Muscle layer of duodenum (tissue), 2 donors: Measurements from ENCODE around the gene STARD8.
"Not testable (repeated sequence)": the region's sequence is repeated elsewhere in the genome, so short reads cannot be mapped to it uniquely, and the experiment has no call there.

Experiments used
- H3K27ac ChIP-seq: one replicate; pipeline ENCODE4 v1.7.0; 2013; ENCODE audit warnings: mild to moderate bottlenecking, low read length
- H3K27me3 ChIP-seq: one replicate; pipeline ENCODE4 v1.7.0; 2013; ENCODE audit warnings: low read depth, mild to moderate bottlenecking, control low read depth, low read length
- H3K36me3 ChIP-seq, 2 donors: one replicate each; pipeline ENCODE4 v1.7.0; 2013; ENCODE audit warnings: low read length in 2 of 2, control low read depth in 1 of 2, mild to moderate bottlenecking in 1 of 2; ENCODE audit not compliant: insufficient read depth in 2 of 2, control insufficient read depth in 1 of 2
- H3K4me1 ChIP-seq, 2 donors: one replicate each; pipeline ENCODE4 v1.7.0; 2013; ENCODE audit warnings: low read length in 2 of 2, mild to moderate bottlenecking in 2 of 2, control low read depth in 1 of 2, moderate library complexity in 1 of 2; ENCODE audit not compliant: insufficient read depth in 2 of 2, control insufficient read depth in 1 of 2
- H3K4me3 ChIP-seq, 2 donors: one replicate each; pipeline ENCODE4 v1.7.0; 2013; ENCODE audit warnings: low read length in 2 of 2, low read depth in 1 of 2, mild to moderate bottlenecking in 1 of 2
- H3K9me3 ChIP-seq, 2 donors: one replicate each; pipeline ENCODE4 v1.7.0; 2013; ENCODE audit warnings: low read length in 2 of 2, control low read depth in 1 of 2, mild to moderate bottlenecking in 1 of 2; ENCODE audit not compliant: control insufficient read depth in 1 of 2
- donor health status: healthy.

The STARD8 gene

GRCh38 chrX:68682790-68683189 lies 35.3 kb downstream of the STARD8 start:
- Histone ChIP-seq H3K4me1 (no peaks in the 10 kb centered on the region), H3K27ac (no peak overlapping the region), H3K4me3 (no peak overlapping the region), H3K36me3 (no peaks in the 10 kb centered on the region), H3K9me3 (no peaks in the 10 kb centered on the region), H3K27me3 (no peaks in the 10 kb centered on the region)

- no peaks in the 10 kb centered on the region for H3K9me3 ChIP-seq
- H3K4me3 ChIP-seq, result no peak overlapping the region
- no peaks in the 10 kb centered on the region for H3K4me1 ChIP-seq
- no peak overlapping the region for H3K27ac ChIP-seq
- H3K36me3 ChIP-seq, result no peaks in the 10 kb centered on the region
- no peaks in the 10 kb centered on the region for H3K27me3 ChIP-seq
Observed at GRCh38 chrX:68683580-68683979, 36.1 kb downstream of the STARD8 start.

GRCh38 chrX:68684291-68684918 lies 36.9 kb downstream of the STARD8 start:
- no peak overlapping the region for H3K4me3 ChIP-seq
- no peaks in the 10 kb centered on the region for H3K27me3 ChIP-seq
- H3K27ac ChIP-seq, result no peak overlapping the region
- H3K36me3 ChIP-seq, result no peaks in the 10 kb centered on the region
- no peaks in the 10 kb centered on the region for H3K4me1 ChIP-seq
- H3K9me3 ChIP-seq, result no peaks in the 10 kb centered on the region

- Histone ChIP-seq H3K27ac (no peak overlapping the region), H3K4me3 (no peak overlapping the region), H3K4me1 (no peaks in the 10 kb centered on the region), H3K9me3 (no peaks in the 10 kb centered on the region), H3K36me3 (no peaks in the 10 kb centered on the region), H3K27me3 (no peaks in the 10 kb centered on the region)
Observed at GRCh38 chrX:68684919-68685304, 37.4 kb downstream of the STARD8 start.

GRCh38 chrX:68685685-68686084 lies 38.2 kb downstream of the STARD8 start:
- Histone ChIP-seq H3K27ac (no peak overlapping the region), H3K9me3 (no peaks in the 10 kb centered on the region), H3K4me3 (peak overlapping the region in 1 of 2 donors; percentile 47), H3K4me1 (no peaks in the 10 kb centered on the region), H3K27me3 (no peaks in the 10 kb centered on the region), H3K36me3 (no peaks in the 10 kb centered on the region)

- Histone ChIP-seq H3K4me3 (peak overlapping the region; percentile 26 to 47), H3K36me3 (no peaks in the 10 kb centered on the region), H3K27ac (no peak overlapping the region), H3K9me3 (no peaks in the 10 kb centered on the region), H3K4me1 (no peaks in the 10 kb centered on the region), H3K27me3 (no peaks in the 10 kb centered on the region)
Observed at GRCh38 chrX:68686097-68686977, 38.9 kb downstream of the STARD8 start.

GRCh38 chrX:68688931-68689330 lies 41.5 kb downstream of the STARD8 start:
- not testable (repeated sequence) for H3K4me1 ChIP-seq, H3K4me3 ChIP-seq, H3K9me3 ChIP-seq, H3K27ac ChIP-seq, H3K27me3 ChIP-seq, H3K36me3 ChIP-seq

- H3K27me3 ChIP-seq, result no peaks in the 10 kb centered on the region
- no peaks in the 10 kb centered on the region for H3K9me3 ChIP-seq
- H3K27ac ChIP-seq, result no peak overlapping the region
- H3K4me3 ChIP-seq, result no peak overlapping the region
- no peaks in the 10 kb centered on the region for H3K36me3 ChIP-seq
- no peaks in the 10 kb centered on the region for H3K4me1 ChIP-seq
Observed at GRCh38 chrX:68690936-68691501, 43.6 kb downstream of the STARD8 start.

GRCh38 chrX:68691921-68692320 lies 44.5 kb downstream of the STARD8 start:
- H3K4me3 ChIP-seq, result no peak overlapping the region
- H3K4me1 ChIP-seq, result no peaks in the 10 kb centered on the region
- H3K27me3 ChIP-seq, result no peaks in the 10 kb centered on the region
- no peaks in the 10 kb centered on the region for H3K36me3 ChIP-seq
- H3K27ac ChIP-seq, result no peak overlapping the region
- no peaks in the 10 kb centered on the region for H3K9me3 ChIP-seq

GRCh38 chrX:68692651-68693050 lies 45.2 kb downstream of the STARD8 start:
- Histone ChIP-seq H3K36me3 (no peaks in the 10 kb centered on the region), H3K4me3 (no peak overlapping the region), H3K27me3 (no peaks in the 10 kb centered on the region), H3K9me3 (no peaks in the 10 kb centered on the region), H3K27ac (no peak overlapping the region), H3K4me1 (no peaks in the 10 kb centered on the region)

GRCh38 chrX:68693481-68694434 lies 46.3 kb downstream of the STARD8 start:
- peak overlapping the region; percentile 55 to 60 for H3K4me3 ChIP-seq
- no peaks in the 10 kb centered on the region for H3K36me3 ChIP-seq
- no peaks in the 10 kb centered on the region for H3K9me3 ChIP-seq
- no peaks in the 10 kb centered on the region for H3K27me3 ChIP-seq
- H3K27ac ChIP-seq, result peak overlapping the region; percentile 51
- H3K4me1 ChIP-seq, result no peaks in the 10 kb centered on the region
